Osteoblast (primary cell): ENCODE results near the gene PTPRCAP. TPM values are rescaled to one million over a fixed set of nuclear protein-coding genes. Genes with fewer than 3 reads are reported as not detected.

ENCODE experiments used
- DNase-seq: peaks from one replicate; pipeline ENCODE4 v3.0.0; 2011; ENCODE audit warnings: low spot score, mixed read lengths; ENCODE audit not compliant: insufficient read length; ENCODE audit errors: missing footprints
- H2AFZ ChIP-seq: 2 replicates; pipeline ENCODE4 v1.6.0; 2011; ENCODE audit warnings: mild to moderate bottlenecking, low read length
- H3K27ac ChIP-seq: 2 replicates; pipeline ENCODE4 v1.5.1; 2011; ENCODE audit warnings: mild to moderate bottlenecking, low read depth, low read length, moderate library complexity
- H3K27me3 ChIP-seq: 2 replicates; pipeline ENCODE4 v1.6.0; 2012; ENCODE audit warnings: mild to moderate bottlenecking, control low read depth, inconsistent platforms, low read length, moderate library complexity; ENCODE audit not compliant: insufficient read depth
- H3K36me3 ChIP-seq: 2 replicates; pipeline ENCODE4 v1.5.1; 2011; ENCODE audit warnings: mild to moderate bottlenecking, low read length, control low read depth, moderate library complexity; ENCODE audit not compliant: insufficient read depth
- H3K4me1 ChIP-seq: 2 replicates; pipeline ENCODE4 v1.5.1; 2011; ENCODE audit warnings: mild to moderate bottlenecking, low read length, control low read depth, moderate library complexity; ENCODE audit not compliant: insufficient read depth
- H3K4me2 ChIP-seq: 2 replicates; pipeline ENCODE4 v1.6.0; 2011; ENCODE audit warnings: mild to moderate bottlenecking, low read length; ENCODE audit not compliant: insufficient read depth
- H3K4me3 ChIP-seq: fragments of 200-600 bp; sonication (generic); 3 replicates; pipeline ENCODE4 v1.5.1; 2012; ENCODE audit warnings: mild to moderate bottlenecking, low read length, inconsistent platforms; ENCODE audit not compliant: insufficient read depth
- H3K79me2 ChIP-seq: 2 replicates; pipeline ENCODE4 v1.6.0; 2012; ENCODE audit warnings: mild to moderate bottlenecking, low read length, control low read depth, inconsistent platforms; ENCODE audit not compliant: insufficient read depth
- H3K9me3 ChIP-seq: 2 replicates; pipeline ENCODE4 v1.5.1; 2011; ENCODE audit warnings: low read depth, low read length, control low read depth
- H4K20me1 ChIP-seq: 2 replicates; pipeline ENCODE4 v1.6.0; 2012; ENCODE audit warnings: mild to moderate bottlenecking, low read length, control low read depth; ENCODE audit not compliant: insufficient read depth
- CTCF ChIP-seq: IDR thresholded peaks from 2 replicates; pipeline ENCODE4 v1.5.1; 2011; ENCODE audit warnings: mild to moderate bottlenecking, low read depth, low read length, moderate library complexity; ENCODE audit errors: extremely low read depth
- total RNA-seq: library from RNA; depleted of rRNA; stranded (reverse); fragments of >200 nt; gene quantifications from 2 replicates; pipeline ENCODE4 v1.2.3, GENCODE V29; 2012

PTPRCAP gene
- total RNA-seq, 1 donor = 0.36 TPM

- Histone ChIP-seq H4K20me1 (peaks cover 28% of the 10 kb centered on the region), H3K36me3 (peaks cover 38% of the 10 kb centered on the region), H3K4me2 (peak overlapping the region; percentile 86), H3K27ac (peak overlapping the region; percentile 76), H3K9me3 (no peaks in the 10 kb centered on the region), H2AFZ (peak overlapping the region; percentile 59), H3K27me3 (no peaks in the 10 kb centered on the region), H3K4me3 (peak overlapping the region; percentile 94), H3K4me1 (peaks cover 17% of the 10 kb centered on the region), H3K79me2 (peaks cover 29% of the 10 kb centered on the region)
- DNase-seq = peak; percentile 92
- no peak for TF ChIP-seq CTCF
Measured at GRCh38 chr11:67400942-67401494, 36.5 kb downstream of the PTPRCAP start.

- peaks cover 17% of the 10 kb centered on the region for H3K4me1 ChIP-seq
- DNase-seq = peak; percentile 92
- peaks cover 29% of the 10 kb centered on the region for H3K79me2 ChIP-seq
- no peaks in the 10 kb centered on the region for H3K9me3 ChIP-seq
- no peak overlapping the region for H2AFZ ChIP-seq
- peak overlapping the region; percentile 94 for H3K4me3 ChIP-seq
- H3K27me3 ChIP-seq = no peaks in the 10 kb centered on the region
- H3K4me2 ChIP-seq = peak overlapping the region; percentile 86
- peaks cover 28% of the 10 kb centered on the region for H4K20me1 ChIP-seq
- no peak for TF ChIP-seq CTCF
- H3K27ac ChIP-seq = peak overlapping the region; percentile 76
- peaks cover 38% of the 10 kb centered on the region for H3K36me3 ChIP-seq
Measured at GRCh38 chr11:67400251-67400941, 37.1 kb downstream of the PTPRCAP start.

GRCh38 chr11:67398661-67399563 lies 38.6 kb downstream of the PTPRCAP start:
- Histone ChIP-seq H3K4me1 (peaks cover 13% of the 10 kb centered on the region), H2AFZ (no peak overlapping the region), H3K27ac (no peak overlapping the region), H3K36me3 (peaks cover 38% of the 10 kb centered on the region), H4K20me1 (peaks cover 28% of the 10 kb centered on the region), H3K9me3 (no peaks in the 10 kb centered on the region), H3K4me3 (no peak overlapping the region), H3K27me3 (no peaks in the 10 kb centered on the region), H3K79me2 (peaks cover 29% of the 10 kb centered on the region), H3K4me2 (no peak overlapping the region)
- DNase-seq = peak; percentile 92
- TF ChIP-seq CTCF = no peak
